ENCODE data around the gene HNF1A. TPM values are rescaled to one million over a fixed set of nuclear protein-coding genes. Genes with fewer than 3 reads are reported as not detected.

The HNF1A gene
- total and polyA plus RNA-seq, 4 donors, result 8.2 to 19.8 (median 10.6) TPM

DNA sequence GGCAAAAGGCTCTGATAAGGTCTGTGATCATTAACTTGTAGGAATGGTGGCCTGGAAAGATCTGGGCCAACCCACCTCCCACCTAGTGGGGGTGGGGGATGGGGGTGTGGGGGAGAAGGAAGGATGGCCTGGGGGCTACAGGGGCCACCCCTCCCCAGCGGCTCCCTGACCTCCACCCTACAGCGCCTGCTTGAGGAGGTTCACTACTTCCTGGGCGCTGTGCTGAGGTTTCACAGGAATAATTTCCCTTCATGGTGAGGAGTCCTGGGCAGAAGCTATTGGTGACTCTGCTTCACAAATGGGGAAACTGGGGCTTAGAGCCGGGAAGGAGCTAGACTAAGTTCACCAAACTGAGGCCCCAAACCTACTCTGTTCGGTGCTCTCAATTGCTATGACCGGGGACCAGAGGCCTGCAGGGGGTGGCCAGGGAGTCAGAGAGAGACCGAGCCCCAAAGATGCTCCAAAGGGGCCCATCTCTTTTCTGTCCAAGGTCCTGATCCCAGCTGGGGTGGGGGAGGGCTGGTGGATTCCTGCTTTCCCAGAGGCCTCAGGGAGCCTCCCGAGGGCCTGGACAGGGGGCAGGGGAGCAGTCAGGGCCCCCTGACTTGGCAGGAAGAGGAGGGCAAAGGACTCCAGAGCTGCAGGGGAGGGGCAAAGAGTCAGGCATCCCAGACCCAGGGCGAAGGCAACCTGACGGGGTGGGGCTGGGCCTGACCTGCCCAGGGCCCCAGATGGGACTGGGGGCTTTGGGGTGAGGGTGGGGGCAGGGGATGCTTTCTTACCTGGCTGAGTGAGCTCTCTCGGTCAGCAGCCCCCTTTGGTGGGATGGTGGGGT, 1.7 kb downstream of the HNF1A start (continued):
- TF ChIP-seq ZBTB33 (IDR thresholded peaks at IDR 0.05) (no peak), GABPA (IDR thresholded peaks at IDR 0.05 in 1 of 2, conservative IDR thresholded peaks at IDR 0.05 in 1 of 2) (no peak), EGR1 (IDR thresholded peaks at IDR 0.05; ENCODE audit: low read depth in 2 of 2) (no peak), TAF1 (conservative IDR thresholded peaks at IDR 0.05) (no peak), YY1 (IDR thresholded peaks at IDR 0.05) (no peak)

DNA sequence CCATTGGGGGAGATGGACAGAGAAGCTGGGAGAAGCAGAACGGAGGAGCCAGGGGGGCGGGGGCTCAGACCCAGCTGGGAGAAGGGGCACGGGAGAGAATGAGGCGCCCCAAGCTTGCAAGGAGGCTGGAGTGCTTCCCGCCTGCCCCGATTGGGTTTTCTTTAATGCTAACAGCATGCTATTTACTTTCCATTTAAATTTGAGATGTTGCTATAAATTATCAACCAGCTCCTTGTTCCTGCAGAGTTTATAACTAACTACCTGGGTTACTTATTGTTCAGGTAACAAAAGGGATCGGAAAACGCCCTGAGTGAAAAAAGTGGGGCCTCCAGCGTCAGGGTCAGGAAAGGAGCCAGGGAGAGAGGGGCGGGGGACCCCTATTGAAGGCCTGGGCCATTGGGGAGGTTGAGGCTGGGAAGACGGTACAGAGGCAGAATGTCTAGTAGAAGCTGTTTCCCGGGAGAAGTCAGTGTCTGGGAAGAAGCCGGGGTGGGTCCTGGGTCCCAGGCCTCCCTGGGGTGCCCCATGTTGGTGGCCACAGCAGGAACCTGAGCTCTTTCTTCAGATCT, 2.5 kb downstream of the HNF1A start:
- Histone ChIP-seq H3K27ac (ENCODE audit: low read depth in 1 of 2, low read length in 2 of 2) (peak overlapping the region; percentile 22 to 63), H3K36me3 (ENCODE audit: control insufficient read depth in 4 of 4, insufficient read depth in 3 of 4, low read depth in 1 of 4, low read length in 3 of 4) (no peaks in the 10 kb centered on the region), H3K4me3 (ENCODE audit: low read depth in 1 of 3, low read length in 3 of 3) (peak overlapping the region; percentile 27 to 85 (median 82)), H3K9ac (ENCODE audit: low read depth in 1 of 2, low read length in 2 of 2) (peak overlapping the region in 1 of 2 donors; percentile 53), H3K9me3 (ENCODE audit: control insufficient read depth in 4 of 4, low read length in 3 of 4) (no peaks in the 10 kb centered on the region), H3K27me3 (ENCODE audit: control insufficient read depth in 4 of 4, insufficient read depth in 4 of 4, low read length in 3 of 4) (no peaks in the 10 kb centered on the region), H3K4me1 (ENCODE audit: control insufficient read depth in 4 of 4, insufficient read depth in 4 of 4, low read length in 3 of 4) (peaks cover 16 to 62% (median 54%) of the 10 kb centered on the region in 4 donors)
- no peak for TF ChIP-seq JUND (IDR thresholded peaks at IDR 0.05)
- peak; percentile 74 for TF ChIP-seq FOXA2 (IDR thresholded peaks at IDR 0.05)
- TF ChIP-seq HNF4A (conservative IDR thresholded peaks at IDR 0.05), result peak; percentile 27 to 48
- TF ChIP-seq TAF1 (conservative IDR thresholded peaks at IDR 0.05), result peak; percentile 64
- peak; percentile 22 for TF ChIP-seq HNF4G (IDR thresholded peaks at IDR 0.05)
- peak; percentile 76 for TF ChIP-seq FOXA1 (IDR thresholded peaks at IDR 0.05)
- TF ChIP-seq, protein P1, sequence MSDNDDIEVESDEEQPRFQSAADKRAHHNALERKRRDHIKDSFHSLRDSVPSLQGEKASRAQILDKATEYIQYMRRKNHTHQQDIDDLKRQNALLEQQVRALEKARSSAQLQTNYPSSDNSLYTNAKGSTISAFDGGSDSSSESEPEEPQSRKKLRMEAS (IDR thresholded peaks at IDR 0.05), result no peak
- no peak for TF ChIP-seq RAD21 (IDR thresholded peaks at IDR 0.05)
- no peak for TF ChIP-seq EGR1 (IDR thresholded peaks at IDR 0.05; ENCODE audit: low read depth in 2 of 2)
- peak in 1 of 2 donors; percentile 34 for TF ChIP-seq RXRA (IDR thresholded peaks at IDR 0.05)
- TF ChIP-seq SP1 (IDR thresholded peaks at IDR 0.05), result peak; percentile 31
- no peak for TF ChIP-seq YY1 (IDR thresholded peaks at IDR 0.05)
- no peak for TF ChIP-seq GABPA (IDR thresholded peaks at IDR 0.05 in 1 of 2, conservative IDR thresholded peaks at IDR 0.05 in 1 of 2)
- TF ChIP-seq, protein P2, sequence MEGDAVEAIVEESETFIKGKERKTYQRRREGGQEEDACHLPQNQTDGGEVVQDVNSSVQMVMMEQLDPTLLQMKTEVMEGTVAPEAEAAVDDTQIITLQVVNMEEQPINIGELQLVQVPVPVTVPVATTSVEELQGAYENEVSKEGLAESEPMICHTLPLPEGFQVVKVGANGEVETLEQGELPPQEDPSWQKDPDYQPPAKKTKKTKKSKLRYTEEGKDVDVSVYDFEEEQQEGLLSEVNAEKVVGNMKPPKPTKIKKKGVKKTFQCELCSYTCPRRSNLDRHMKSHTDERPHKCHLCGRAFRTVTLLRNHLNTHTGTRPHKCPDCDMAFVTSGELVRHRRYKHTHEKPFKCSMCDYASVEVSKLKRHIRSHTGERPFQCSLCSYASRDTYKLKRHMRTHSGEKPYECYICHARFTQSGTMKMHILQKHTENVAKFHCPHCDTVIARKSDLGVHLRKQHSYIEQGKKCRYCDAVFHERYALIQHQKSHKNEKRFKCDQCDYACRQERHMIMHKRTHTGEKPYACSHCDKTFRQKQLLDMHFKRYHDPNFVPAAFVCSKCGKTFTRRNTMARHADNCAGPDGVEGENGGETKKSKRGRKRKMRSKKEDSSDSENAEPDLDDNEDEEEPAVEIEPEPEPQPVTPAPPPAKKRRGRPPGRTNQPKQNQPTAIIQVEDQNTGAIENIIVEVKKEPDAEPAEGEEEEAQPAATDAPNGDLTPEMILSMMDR (IDR thresholded peaks at IDR 0.05; ENCODE audit: low read depth, low read length, missing input control), result no peak
- no peak for DNase-seq (ENCODE audit: low spot score)
- WGBS, result 35% methylated on average over 13 of the region's 13 CpGs

DNA sequence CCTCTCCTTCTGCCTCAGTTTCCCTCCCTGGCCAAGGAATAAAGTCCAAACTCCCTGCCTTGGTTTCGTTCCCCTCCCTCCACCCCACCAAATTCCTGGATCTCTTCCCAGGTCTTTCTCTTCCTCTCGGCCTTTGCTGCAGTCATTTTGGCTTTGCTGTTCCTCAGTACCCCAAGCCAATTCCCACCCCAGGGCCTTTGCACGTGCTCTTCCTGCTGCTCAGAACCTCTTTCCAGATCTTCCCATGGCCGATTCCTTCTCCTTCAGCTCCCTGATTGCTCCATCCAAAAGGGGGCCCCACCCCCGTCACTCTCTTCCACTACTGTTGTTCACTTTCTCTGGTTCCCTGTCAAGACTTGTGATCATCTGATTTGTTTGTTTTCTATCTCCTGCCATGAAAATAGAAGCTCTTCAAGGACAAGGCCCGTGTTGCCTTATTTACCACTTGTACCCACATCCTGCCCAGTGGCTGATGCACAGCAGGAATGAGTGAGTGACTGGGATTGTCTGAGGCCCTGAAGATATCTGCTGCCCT, 3.1 kb downstream of the HNF1A start:
- Histone ChIP-seq H3K27ac (ENCODE audit: low read depth in 1 of 2, low read length in 2 of 2) (peak overlapping the region; percentile 22 to 63), H3K9ac (ENCODE audit: low read depth in 1 of 2, low read length in 2 of 2) (no peak overlapping the region), H3K9me3 (ENCODE audit: control insufficient read depth in 4 of 4, low read length in 3 of 4) (no peaks in the 10 kb centered on the region), H3K4me3 (ENCODE audit: low read depth in 1 of 3, low read length in 3 of 3) (peak overlapping the region in 2 of 3 donors; percentile 82 to 85), H3K4me1 (ENCODE audit: control insufficient read depth in 4 of 4, insufficient read depth in 4 of 4, low read length in 3 of 4) (peaks cover 16 to 63% (median 50%) of the 10 kb centered on the region in 4 donors), H3K36me3 (ENCODE audit: control insufficient read depth in 4 of 4, insufficient read depth in 3 of 4, low read depth in 1 of 4, low read length in 3 of 4) (no peaks in the 10 kb centered on the region), H3K27me3 (ENCODE audit: control insufficient read depth in 4 of 4, insufficient read depth in 4 of 4, low read length in 3 of 4) (no peaks in the 10 kb centered on the region)
- no peak for DNase-seq (ENCODE audit: low spot score)
- WGBS, result 23% methylated on average over 6 of the region's 6 CpGs
- no peak for TF ChIP-seq GABPA (IDR thresholded peaks at IDR 0.05 in 1 of 2, conservative IDR thresholded peaks at IDR 0.05 in 1 of 2)
- no peak for TF ChIP-seq SP1 (IDR thresholded peaks at IDR 0.05)
- no peak for TF ChIP-seq NR2F2 (IDR thresholded peaks at IDR 0.05)
- TF ChIP-seq FOXA2 (IDR thresholded peaks at IDR 0.05), result no peak
- TF ChIP-seq FOXA1 (IDR thresholded peaks at IDR 0.05), result no peak
- no peak for TF ChIP-seq EGR1 (IDR thresholded peaks at IDR 0.05; ENCODE audit: low read depth in 2 of 2)
